HCT116 (cell line): ENCODE results near the gene LTA4H. TPM values are rescaled to one million over a fixed set of nuclear protein-coding genes. Genes with fewer than 3 reads are reported as not detected.

Source experiments
- ATAC-seq: fragments of 200-7000 bp; cut with Tn5 transposase; 2 replicates; pipeline ENCODE4 v1.9.1; 2020; ENCODE audit warnings: mild to moderate bottlenecking, moderate library complexity
- BruUV-seq: library from RNA; stranded (reverse); fragments of 400-500 nt; replicated peaks from 2 replicates; lab custom pipeline; 2021; lab: Mats Ljungman, UMichigan
- CTCF ChIA-PET: fragments of 300-600 bp; sonication (Branson Sonifier 250); formaldehyde crosslinking; loops from one replicate; lab custom pipeline; 2021; ENCODE audit warnings: antibody characterized with exemption; lab: Charles Lee
- POLR2A ChIA-PET: fragments of 300-600, 350-600 bp; sonication (Branson Sonifier 250); formaldehyde crosslinking; loops from one replicate; lab custom pipeline; 2021; ENCODE audit warnings: antibody characterized with exemption; lab: Charles Lee
- RAD21 ChIA-PET, 2 experiments: fragments of 300-600 bp; sonication (Branson Sonifier 250); formaldehyde crosslinking; loops; one replicate each; lab custom pipeline; 2023; ENCODE audit warnings: low total read pairs in 2 of 2; ENCODE audit not compliant: uncharacterized antibody in 2 of 2, unreplicated experiment in 2 of 2, low non-redundant PET in 1 of 2; lab: Charles Lee
- DNase-seq: peaks from one replicate; pipeline ENCODE4 v3.0.0-alpha.2; 2010; ENCODE audit warnings: low read depth, low spot score
- H2AFZ ChIP-seq: fragments of 200-600 bp; shearing (Covaris generic), sonication (generic); 2 replicates; pipeline ENCODE4 v1.6.1; 2017; ENCODE audit warnings: low read depth, mixed run types, mixed read lengths, antibody characterized with exemption, low read length; ENCODE audit not compliant: poor library complexity, severe bottlenecking
- H3K27ac ChIP-seq: 2 replicates; pipeline ENCODE4 v1.5.1; 2012; ENCODE audit warnings: low read depth, low read length
- H3K27me3 ChIP-seq: fragments of 200-600 bp; sonication (generic); 2 replicates; pipeline ENCODE4 v1.6.1; 2016; ENCODE audit warnings: mixed run types, low read length, mixed read lengths; ENCODE audit not compliant: insufficient read depth
- H3K36me3 ChIP-seq, 2 experiments: fragments of 200-500 bp in 1 of 2; fragments of 200-600 bp in 1 of 2; sonication (Bioruptor generic) in 1 of 2; sonication (generic) in 1 of 2; 2 replicates each; pipeline versions ENCODE4 v1.5.1 to v1.6.1; 2014 to 2016; ENCODE audit warnings: low read length in 2 of 2, inconsistent platforms in 1 of 2, mixed read lengths in 1 of 2, mixed run types in 1 of 2; ENCODE audit not compliant: insufficient read depth in 2 of 2, control insufficient read depth in 1 of 2
- H3K4me1 ChIP-seq, 2 experiments: fragments of 200-600 bp in 1 of 2; sonication (generic) in 1 of 2; 2 replicates each; pipeline versions ENCODE4 v1.5.1 to v1.6.1; 2012 to 2017; ENCODE audit warnings: low read length in 2 of 2, inconsistent platforms in 1 of 2, mild to moderate bottlenecking in 1 of 2, mixed read lengths in 1 of 2, mixed run types in 1 of 2, moderate library complexity in 1 of 2; ENCODE audit not compliant: insufficient read depth in 2 of 2, control insufficient read depth in 1 of 2
- H3K4me2 ChIP-seq: fragments of 200-600 bp; sonication (generic); 2 replicates; pipeline ENCODE4 v1.6.1; 2017; ENCODE audit warnings: mixed run types, low read length, mixed read lengths
- H3K4me3 ChIP-seq, 2 experiments: fragments of 200-600 bp in 1 of 2; sonication (generic) in 1 of 2; replicated peaks in 1 of 2; 2 replicates each; pipeline ENCODE4 v1.5.1; 2011 to 2016; ENCODE audit warnings: low read length in 2 of 2, control low read depth in 1 of 2, low read depth in 1 of 2, mild to moderate bottlenecking in 1 of 2, mixed read lengths in 1 of 2, mixed run types in 1 of 2
- H3K79me2 ChIP-seq: fragments of 200-600 bp; sonication (generic); 2 replicates; pipeline ENCODE4 v1.6.1; 2017; ENCODE audit warnings: mild to moderate bottlenecking, mixed run types, low read length, moderate library complexity, mixed read lengths; ENCODE audit not compliant: insufficient read depth
- H3K9ac ChIP-seq: fragments of 200-600 bp; sonication (generic); 2 replicates; pipeline ENCODE4 v1.6.1; 2016; ENCODE audit warnings: low read length, mixed read lengths
- H3K9me2 ChIP-seq: fragments of 200-600 bp; sonication (generic), shearing (Covaris generic); 2 replicates; pipeline ENCODE4 v1.6.1; 2017; ENCODE audit warnings: mixed run types, mild to moderate bottlenecking, moderate library complexity; ENCODE audit not compliant: insufficient read depth
- H3K9me3 ChIP-seq, 2 experiments: fragments of 200-500 bp in 1 of 2; fragments of 200-600 bp in 1 of 2; sonication (Bioruptor generic) in 1 of 2; sonication (generic) in 1 of 2; 2 replicates each; pipeline ENCODE4 v1.6.1; 2014 to 2017; ENCODE audit warnings: low read length in 2 of 2, mixed read lengths in 2 of 2, inconsistent platforms in 1 of 2, low read depth in 1 of 2, mild to moderate bottlenecking in 1 of 2, mixed run types in 1 of 2, moderate library complexity in 1 of 2; ENCODE audit not compliant: control insufficient read depth in 1 of 2, insufficient read depth in 1 of 2
- H4K20me1 ChIP-seq: fragments of 200-600 bp; sonication (generic), shearing (Covaris generic); 2 replicates; pipeline ENCODE4 v1.6.1; 2017; ENCODE audit warnings: mixed run types, mild to moderate bottlenecking, moderate library complexity; ENCODE audit not compliant: insufficient read depth
- CBX3 ChIP-seq: IDR thresholded peaks from 2 replicates; pipeline ENCODE4 v1.6.1; 2012; ENCODE audit warnings: low read depth
- CEBPB ChIP-seq: IDR thresholded peaks from 2 replicates; pipeline ENCODE4 v1.6.1; 2012; ENCODE audit warnings: low read depth
- CTCF ChIP-seq, 3 experiments: fragments of 200-600 bp in 1 of 3; sonication (generic) in 1 of 3; IDR thresholded peaks in 2 of 3; conservative IDR thresholded peaks in 1 of 3; 2 replicates each; pipeline ENCODE4 v1.5.1; 2012 to 2017; ENCODE audit warnings: low read depth in 2 of 3, low read length in 2 of 3, antibody characterized with exemption in 1 of 3, borderline replicate concordance in 1 of 3, control low read depth in 1 of 3, mild to moderate bottlenecking in 1 of 3, mixed read lengths in 1 of 3, mixed run types in 1 of 3, moderate library complexity in 1 of 3; ENCODE audit not compliant: insufficient read depth in 1 of 3
- ELF1 ChIP-seq: IDR thresholded peaks from 2 replicates; pipeline ENCODE4 v1.6.1; 2012; ENCODE audit warnings: low read depth, borderline replicate concordance
- EZH2 ChIP-seq: fragments of 200-600 bp; sonication (generic); IDR thresholded peaks from 2 replicates; pipeline ENCODE4 v1.6.1; 2017; ENCODE audit warnings: antibody characterized with exemption, mixed run types
- EZH2phosphoT487 ChIP-seq: fragments of 200-600 bp; IDR thresholded peaks from 2 replicates; pipeline ENCODE4 v1.6.1; 2018; ENCODE audit warnings: antibody characterized with exemption, borderline replicate concordance
- FOSL1 ChIP-seq: IDR thresholded peaks from 2 replicates; pipeline ENCODE4 v1.6.1; 2012; ENCODE audit warnings: low read depth
- JUND ChIP-seq: IDR thresholded peaks from 2 replicates; pipeline ENCODE4 v1.6.1; 2012
- MAX ChIP-seq: IDR thresholded peaks from 2 replicates; pipeline ENCODE4 v1.6.1; 2012
- RAD21 ChIP-seq: IDR thresholded peaks from 2 replicates; pipeline ENCODE4 v1.6.1; 2012; ENCODE audit warnings: low read depth, mild to moderate bottlenecking
- REST ChIP-seq: IDR thresholded peaks from 2 replicates; pipeline ENCODE4 v1.6.1; 2012; ENCODE audit warnings: low read depth
- SIN3A ChIP-seq: IDR thresholded peaks from 2 replicates; pipeline ENCODE4 v1.6.1; 2012; ENCODE audit warnings: low read depth
- SRF ChIP-seq: IDR thresholded peaks from 2 replicates; pipeline ENCODE4 v1.6.1; 2012; ENCODE audit warnings: low read depth
- YY1 ChIP-seq: IDR thresholded peaks from 2 replicates; pipeline ENCODE4 v1.6.1; 2011; ENCODE audit warnings: low read length, low read depth, moderate library complexity, mild to moderate bottlenecking; ENCODE audit not compliant: insufficient replicate concordance; ENCODE audit errors: extremely low read depth
- intact Hi-C: fragments of 100-400 bp; cut with micrococcal nuclease; formaldehyde crosslinking; loops from 2 replicates; pipeline ENCODE4 v1.10.0; 2022
- total RNA-seq: library from RNA; stranded (reverse); gene quantifications from one replicate; pipeline ENCODE4 v1.2.1, GENCODE V29; 2021; ENCODE audit not compliant: unreplicated experiment

LTA4H gene
- total RNA-seq, 1 experiment from 2014 or later, result 163 TPM

GRCh38 chr12:95994476-95994875, 40.9 kb downstream of the LTA4H start (continued):
- no peak for TF ChIP-seq CBX3

GRCh38 chr12:95993907-95994306, 41.5 kb downstream of the LTA4H start:
- RAD21 ChIA-PET, result no interaction called here
- CTCF ChIA-PET, result no interaction called here
- Histone ChIP-seq H3K9me2 (no peaks in the 10 kb centered on the region), H3K79me2 (no peaks in the 10 kb centered on the region), H3K4me2 (no peak overlapping the region), H3K9ac (no peak overlapping the region), H3K36me3 (no peaks in the 10 kb centered on the region; a peak in 1 of 4 replicates), H3K27ac (no peak overlapping the region), H4K20me1 (no peaks in the 10 kb centered on the region), H3K27me3 (no peaks in the 10 kb centered on the region), H3K4me1 (no peaks in the 10 kb centered on the region), H3K9me3 (no peaks in the 10 kb centered on the region), H3K4me3 (no peak overlapping the region), H2AFZ (no peak overlapping the region)
- DNase-seq (no peak), ATAC-seq (no peak)
- no TSS peak for BruUV-seq
- TF ChIP-seq CTCF (IDR thresholded peaks at IDR 0.05 in 2 of 3, conservative IDR thresholded peaks at IDR 0.05 in 1 of 3; ENCODE audit: borderline replicate concordance in 1 of 3, insufficient read depth in 1 of 3, low read depth in 2 of 3, low read length in 2 of 3) (no peak), FOSL1 (no peak), JUND (no peak), ELF1 (no peak), RAD21 (no peak), CEBPB (no peak), SIN3A (no peak)
- intact Hi-C loops, result no loop called here
- POLR2A ChIA-PET, result no interaction called here

- Histone ChIP-seq H3K79me2 (no peaks in the 10 kb centered on the region), H2AFZ (no peak overlapping the region), H3K9me2 (no peaks in the 10 kb centered on the region), H3K9me3 (no peaks in the 10 kb centered on the region), H3K27me3 (no peaks in the 10 kb centered on the region), H3K9ac (no peak overlapping the region), H4K20me1 (no peaks in the 10 kb centered on the region), H3K4me2 (no peak overlapping the region), H3K4me1 (no peaks in the 10 kb centered on the region), H3K36me3 (no peaks in the 10 kb centered on the region; a peak in 1 of 4 replicates), H3K27ac (no peak overlapping the region), H3K4me3 (no peak overlapping the region)
- no peak for ATAC-seq
- TF ChIP-seq SIN3A (no peak), EZH2phosphoT487 (no peak), YY1 (no peak), REST (no peak), SRF (no peak), MAX (no peak), EZH2 (no peak)
- DNase-seq, result no peak
- POLR2A ChIA-PET, result no interaction called here
- RAD21 ChIA-PET, result no interaction called here
- CTCF ChIA-PET, result interaction anchor here (1.7 kb wide), 1 partner anchor 8 kb away, joined by 6 read pairs; no protein-coding TSS in a partner anchor
- intact Hi-C loops, result no loop called here
- BruUV-seq, result no TSS peak
These were observed 45.3 kb downstream of the LTA4H start for GRCh38 chr12:95990136-95990535.
